ENCODE results near the gene VENTX. TPM values are rescaled to one million over a fixed set of nuclear protein-coding genes. Genes with fewer than 3 reads are reported as not detected.
"Not testable (repeated sequence)": the region's sequence is repeated elsewhere in the genome, so short reads cannot be mapped to it uniquely, and the experiment has no call there.

Gene VENTX
- total RNA-seq, 1 experiment from 2014 or later, result not detected

- no peak overlapping the region for H3K27ac ChIP-seq (ENCODE audit: low read length)
- H3K27me3 ChIP-seq (ENCODE audit: control insufficient read depth, insufficient read depth, low read length), result no peaks in the 10 kb centered on the region
- ChIA-PET POLR2A (interaction anchor here (0.6 kb wide), 1 partner anchor 46 kb away, joined by 10 read pairs; no protein-coding TSS in a partner anchor), CTCF (no interaction called here)
- TF ChIP-seq TCF7L2 (IDR thresholded peaks at IDR 0.05; ENCODE audit: low read depth, low read length) (no peak), SIN3A (IDR thresholded peaks at IDR 0.05; ENCODE audit: borderline replicate concordance, insufficient read depth, low read depth, low read length) (no peak), CTCF (IDR thresholded peaks at IDR 0.05) (no peak), REST (IDR thresholded peaks at IDR 0.05; ENCODE audit: insufficient read depth in 1 of 2, low read depth in 2 of 2, low read length in 1 of 2) (no peak), POLR2AphosphoS5 (IDR thresholded peaks at IDR 0.05; ENCODE audit: low read depth, low read length) (no peak)
- no peak for DNase-seq (ENCODE audit: low read depth, low spot score)
- no peak overlapping the region for H3K4me3 ChIP-seq (ENCODE audit: low read depth in 2 of 2, low read length in 2 of 2)
- in situ Hi-C loops (cut with HindIII; ENCODE audit: low pct_unique_long_range_greater_than_20kb, low sequenced_read_pairs) (no loop called here), intact Hi-C loops (cut with micrococcal nuclease; ENCODE audit: unreplicated experiment) (no loop called here)
- no peaks in the 10 kb centered on the region for H3K36me3 ChIP-seq (ENCODE audit: control insufficient read depth, insufficient read depth, low read length)
- no TSS peak for BruUV-seq (replicated peaks)
- no peak for ATAC-seq
- no peaks in the 10 kb centered on the region for H3K9me3 ChIP-seq (ENCODE audit: control insufficient read depth, insufficient read depth, low read depth, low read length)
- peaks cover 22% of the 10 kb centered on the region for H3K4me1 ChIP-seq (ENCODE audit: control insufficient read depth, insufficient read depth, low read length)
Measured at GRCh38 chr10:133264461-133264860, 26.8 kb downstream of the VENTX start.

- H3K36me3 ChIP-seq (ENCODE audit: control insufficient read depth, insufficient read depth, low read length); H3K9me3 ChIP-seq (ENCODE audit: control insufficient read depth, insufficient read depth, low read depth, low read length); H3K27me3 ChIP-seq (ENCODE audit: control insufficient read depth, insufficient read depth, low read length); CTCF ChIA-PET; H3K4me3 ChIP-seq (ENCODE audit: low read depth in 2 of 2, low read length in 2 of 2); H3K27ac ChIP-seq (ENCODE audit: low read length); DNase-seq (ENCODE audit: low read depth, low spot score); BruUV-seq (replicated peaks); in situ Hi-C loops (cut with HindIII; ENCODE audit: low pct_unique_long_range_greater_than_20kb, low sequenced_read_pairs); ATAC-seq; intact Hi-C loops (cut with micrococcal nuclease; ENCODE audit: unreplicated experiment): not testable (repeated sequence)
- peaks cover 16% of the 10 kb centered on the region for H3K4me1 ChIP-seq (ENCODE audit: control insufficient read depth, insufficient read depth, low read length)
- POLR2A ChIA-PET, result interaction anchor here (0.6 kb wide), 1 partner anchor 47 kb away, joined by 10 read pairs; no protein-coding TSS in a partner anchor
Measured at GRCh38 chr10:133265052-133265451, 27.4 kb downstream of the VENTX start.

- CTCF ChIA-PET, result no interaction called here
- POLR2A ChIA-PET, result no interaction called here
- intact Hi-C loops (cut with micrococcal nuclease; ENCODE audit: unreplicated experiment), result no loop called here
Measured at GRCh38 chr10:133266056-133266795, 28.6 kb downstream of the VENTX start.

More at GRCh38 chr10:133266056-133266795, 28.6 kb downstream of the VENTX start:
- in situ Hi-C loops (cut with HindIII; ENCODE audit: low pct_unique_long_range_greater_than_20kb, low sequenced_read_pairs), result no loop called here
- H3K4me3 ChIP-seq (ENCODE audit: low read depth in 2 of 2, low read length in 2 of 2), result no peak overlapping the region
- ATAC-seq, result no peak
- H3K27ac ChIP-seq (ENCODE audit: low read length), result no peak overlapping the region
- TF ChIP-seq TCF7L2 (IDR thresholded peaks at IDR 0.05; ENCODE audit: low read depth, low read length) (no peak), POLR2AphosphoS5 (IDR thresholded peaks at IDR 0.05; ENCODE audit: low read depth, low read length) (no peak), CTCF (IDR thresholded peaks at IDR 0.05) (no peak), SIN3A (IDR thresholded peaks at IDR 0.05; ENCODE audit: borderline replicate concordance, insufficient read depth, low read depth, low read length) (no peak), REST (IDR thresholded peaks at IDR 0.05; ENCODE audit: insufficient read depth in 1 of 2, low read depth in 2 of 2, low read length in 1 of 2) (no peak)
- no TSS peak for BruUV-seq (replicated peaks)
- no peaks in the 10 kb centered on the region for H3K36me3 ChIP-seq (ENCODE audit: control insufficient read depth, insufficient read depth, low read length)
- no peaks in the 10 kb centered on the region for H3K9me3 ChIP-seq (ENCODE audit: control insufficient read depth, insufficient read depth, low read depth, low read length)
- DNase-seq (ENCODE audit: low read depth, low spot score), result no peak
- H3K4me1 ChIP-seq (ENCODE audit: control insufficient read depth, insufficient read depth, low read length), result peaks cover 7% of the 10 kb centered on the region
- H3K27me3 ChIP-seq (ENCODE audit: control insufficient read depth, insufficient read depth, low read length), result no peaks in the 10 kb centered on the region

All from Panc1 (cell line).